NCI-H1092 treated with DMSO at 0.1 percent for 48 hours (cell line): ENCODE results near the gene ITGA3.

Source experiments
- DNase-seq: peaks from one replicate; lab custom pipeline; 2025; lab: John Stamatoyannopoulos, UW

Gene ITGA3

DNA sequence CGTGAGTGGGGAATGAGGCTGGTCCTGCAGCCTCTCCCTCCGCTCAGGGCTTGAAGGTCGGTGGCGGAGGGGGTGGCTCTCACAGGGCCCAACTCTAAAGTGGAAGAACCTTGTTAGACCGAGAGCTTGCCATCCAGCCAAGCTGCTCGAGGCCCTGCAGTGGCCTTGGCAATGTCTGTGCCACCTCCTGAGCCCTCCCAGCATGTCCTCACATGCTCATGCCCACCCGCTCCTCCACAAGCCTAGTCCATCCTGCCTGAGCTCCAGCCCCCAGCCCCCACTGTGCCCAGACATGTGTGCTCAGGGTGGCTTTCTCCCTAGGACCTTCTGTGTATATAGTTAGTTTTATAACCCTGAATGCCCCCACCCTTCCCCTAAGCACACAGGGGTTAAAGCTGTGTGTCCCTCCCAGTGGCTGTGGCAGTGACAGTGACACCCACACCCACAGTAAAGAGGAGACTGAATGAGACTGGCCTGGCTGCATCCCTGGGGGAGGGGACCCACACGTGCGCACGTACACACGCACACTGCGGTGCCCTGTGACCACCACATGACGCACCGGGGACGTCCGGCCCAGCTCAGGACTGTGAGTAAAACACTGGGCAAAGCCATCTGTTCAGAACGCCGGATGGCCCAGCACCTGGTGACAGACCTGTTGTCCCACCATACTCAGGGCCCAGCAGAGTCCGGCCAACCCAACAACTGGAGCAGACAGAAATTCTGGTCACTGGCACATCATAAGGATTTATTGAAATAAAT is 54.9 kb downstream of the ITGA3 start:
- DNase-seq: no peak

DNA sequence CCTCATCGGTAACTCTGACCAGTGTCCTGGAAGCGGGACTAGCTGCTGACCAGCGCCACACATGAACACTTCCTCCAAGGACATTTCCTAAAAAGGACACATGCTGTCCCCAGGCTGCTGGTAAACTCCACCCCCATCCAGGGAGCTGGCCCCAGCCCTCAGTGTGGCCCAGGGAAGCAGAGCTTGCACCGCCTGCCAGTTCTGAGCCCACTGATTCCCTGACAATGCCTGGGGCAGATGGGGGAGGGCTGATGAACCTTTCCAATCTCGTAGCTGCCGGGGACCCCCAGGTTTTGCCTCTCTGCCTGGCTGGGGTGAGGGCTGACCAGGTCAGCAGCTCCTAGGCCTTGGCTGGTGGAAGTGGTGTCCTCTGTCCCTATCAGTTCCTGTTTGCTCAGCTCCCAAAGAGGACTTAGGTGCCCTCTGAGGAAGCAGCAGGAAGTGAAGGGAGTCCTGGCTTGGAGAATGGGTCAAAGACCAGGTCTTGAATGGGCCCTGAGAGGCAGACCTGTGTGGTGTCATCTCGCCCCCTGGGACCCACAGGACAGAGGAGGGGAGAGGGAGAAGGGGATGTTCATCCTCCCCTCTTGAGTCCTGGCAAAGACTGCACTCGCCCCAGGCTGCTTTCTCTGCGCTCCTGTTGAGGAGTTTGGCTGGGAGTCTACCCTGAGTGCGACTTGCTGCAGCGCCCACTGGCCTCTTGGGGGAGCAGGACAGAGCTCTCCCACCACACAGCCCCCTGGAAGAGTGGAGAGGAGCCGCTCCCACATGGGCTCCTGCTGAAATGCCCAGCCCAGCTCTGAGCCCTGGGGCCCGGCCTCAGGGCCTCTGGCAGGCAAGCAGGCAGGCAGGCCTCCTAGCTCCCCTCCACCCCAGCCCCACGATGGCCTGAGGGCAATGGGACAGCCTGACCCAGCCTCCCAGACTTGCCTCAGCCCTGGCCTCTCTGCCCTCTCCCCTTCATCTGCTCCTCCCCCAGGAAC is 56.1 kb downstream of the ITGA3 start:
- no peak for DNase-seq

DNA sequence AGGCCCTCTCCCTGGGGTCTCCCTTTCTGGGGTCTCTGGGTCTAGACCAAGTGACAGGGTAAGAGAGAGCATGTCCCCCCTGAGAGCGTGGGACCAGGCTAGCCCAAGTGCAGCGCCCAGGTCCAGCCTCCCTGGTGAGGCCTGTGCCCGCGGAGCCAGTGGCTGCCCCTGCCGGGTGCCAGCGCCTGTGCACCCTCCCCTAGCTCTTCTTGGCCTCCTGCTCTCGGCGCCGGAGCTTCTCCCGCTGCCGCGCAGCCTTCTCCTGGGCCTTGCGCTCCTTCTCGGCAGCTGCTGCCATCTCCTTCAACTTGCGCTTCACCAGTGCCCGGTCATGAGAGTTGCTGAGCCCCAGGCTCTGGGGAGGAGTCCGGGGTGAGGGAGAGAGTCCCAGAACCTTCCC is 56.8 kb downstream of the ITGA3 start:
- DNase-seq: no peak

DNA sequence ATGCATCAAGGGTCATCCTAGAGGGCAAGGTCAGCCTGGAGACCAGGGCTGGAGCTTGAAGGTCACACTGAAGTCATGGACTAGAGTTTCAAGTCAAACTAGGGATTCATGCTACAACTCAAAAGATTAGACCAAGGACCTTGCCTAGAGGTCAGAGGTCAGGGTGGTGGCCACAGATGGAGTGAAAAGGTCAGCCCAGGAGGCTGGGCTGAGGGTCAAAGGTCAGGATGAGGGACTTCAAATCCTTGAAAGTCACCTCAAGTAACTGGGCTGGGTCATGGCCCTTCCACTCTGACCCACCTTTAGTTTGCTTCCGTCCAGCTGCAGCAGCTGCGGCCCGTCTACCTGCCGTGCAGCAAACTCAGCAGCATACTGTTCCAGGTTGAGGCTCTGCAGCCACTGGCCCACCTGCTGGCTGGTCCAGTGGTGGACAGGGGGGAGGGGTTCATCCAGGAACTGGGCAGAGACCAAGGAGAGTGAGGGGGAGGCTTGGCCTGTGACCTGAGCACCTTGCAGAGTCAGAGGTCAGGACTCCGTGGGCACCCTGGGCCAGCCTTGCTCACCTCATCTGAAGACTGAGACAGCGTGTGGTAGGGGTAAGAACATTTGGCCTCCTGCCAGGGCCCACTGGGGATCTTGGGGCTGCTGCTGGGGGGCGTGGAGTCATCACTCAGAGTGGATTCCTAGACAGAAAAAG is 57.9 kb downstream of the ITGA3 start:
- no peak for DNase-seq

DNA sequence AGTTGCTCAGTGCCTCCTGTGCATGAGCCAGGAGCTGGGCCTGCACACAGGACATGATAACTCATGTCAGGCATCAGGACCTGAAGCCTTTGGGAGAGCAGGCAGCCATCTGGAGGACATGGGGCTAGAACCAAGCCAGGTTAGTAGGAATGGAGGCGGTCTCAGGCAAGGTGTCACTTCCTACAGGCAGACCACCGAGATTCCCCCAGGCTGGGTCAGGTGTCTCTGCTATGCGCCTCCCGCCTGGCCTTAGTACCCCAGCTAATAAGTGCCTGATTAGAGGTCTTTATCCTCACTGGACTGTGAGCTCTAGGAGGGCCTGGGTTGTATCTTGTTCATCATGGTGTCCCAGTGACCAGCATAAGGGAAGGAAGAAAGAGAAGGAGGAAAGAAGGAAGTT is 58.5 kb downstream of the ITGA3 start:
- no peak for DNase-seq

DNA sequence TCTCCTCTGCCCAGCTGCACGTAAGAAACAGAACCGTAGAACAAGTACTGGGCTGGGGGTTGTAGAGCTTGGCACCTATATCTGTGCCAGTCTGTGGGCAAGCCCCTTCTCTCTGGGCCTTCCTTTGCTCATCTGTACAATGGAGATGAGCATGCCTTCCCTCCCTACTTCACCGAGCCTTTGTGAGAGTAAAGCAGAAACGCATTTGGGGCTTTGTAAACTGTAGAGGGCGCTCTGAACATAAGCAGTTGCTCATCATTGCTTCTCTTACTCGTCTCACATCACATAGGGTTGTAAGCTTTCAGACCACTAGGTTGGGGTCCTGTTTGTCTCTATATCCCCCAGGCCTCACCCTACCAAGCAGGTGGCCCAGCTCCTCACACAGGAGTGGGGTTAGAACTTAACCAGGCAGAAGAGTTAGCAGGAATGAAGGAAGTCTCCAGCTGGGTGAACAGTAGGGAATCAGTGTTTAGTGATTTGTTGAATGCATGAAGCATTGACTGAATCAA is 59.0 kb downstream of the ITGA3 start:
- peak; percentile 47 for DNase-seq

DNA sequence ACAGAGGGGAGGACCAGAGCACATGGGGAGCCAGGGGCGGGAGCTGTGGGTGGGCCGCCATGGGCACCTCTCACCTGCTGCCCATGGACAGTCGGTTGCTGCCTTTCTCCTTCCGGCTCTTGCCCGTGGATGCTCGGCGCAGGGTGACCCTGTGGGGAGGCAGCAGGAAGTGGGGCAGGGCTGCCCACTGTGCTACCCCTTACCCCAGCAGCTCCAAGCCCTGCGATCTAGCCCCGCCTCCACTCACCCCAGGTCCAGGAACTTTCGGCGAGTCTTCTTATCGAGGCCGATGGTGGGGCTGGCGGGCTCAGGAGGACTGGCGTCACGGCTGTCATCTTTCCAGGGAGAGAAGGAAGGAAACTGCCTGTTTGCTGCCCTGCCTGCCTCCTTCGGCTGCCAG is 59.8 kb downstream of the ITGA3 start:
- no peak for DNase-seq

DNA sequence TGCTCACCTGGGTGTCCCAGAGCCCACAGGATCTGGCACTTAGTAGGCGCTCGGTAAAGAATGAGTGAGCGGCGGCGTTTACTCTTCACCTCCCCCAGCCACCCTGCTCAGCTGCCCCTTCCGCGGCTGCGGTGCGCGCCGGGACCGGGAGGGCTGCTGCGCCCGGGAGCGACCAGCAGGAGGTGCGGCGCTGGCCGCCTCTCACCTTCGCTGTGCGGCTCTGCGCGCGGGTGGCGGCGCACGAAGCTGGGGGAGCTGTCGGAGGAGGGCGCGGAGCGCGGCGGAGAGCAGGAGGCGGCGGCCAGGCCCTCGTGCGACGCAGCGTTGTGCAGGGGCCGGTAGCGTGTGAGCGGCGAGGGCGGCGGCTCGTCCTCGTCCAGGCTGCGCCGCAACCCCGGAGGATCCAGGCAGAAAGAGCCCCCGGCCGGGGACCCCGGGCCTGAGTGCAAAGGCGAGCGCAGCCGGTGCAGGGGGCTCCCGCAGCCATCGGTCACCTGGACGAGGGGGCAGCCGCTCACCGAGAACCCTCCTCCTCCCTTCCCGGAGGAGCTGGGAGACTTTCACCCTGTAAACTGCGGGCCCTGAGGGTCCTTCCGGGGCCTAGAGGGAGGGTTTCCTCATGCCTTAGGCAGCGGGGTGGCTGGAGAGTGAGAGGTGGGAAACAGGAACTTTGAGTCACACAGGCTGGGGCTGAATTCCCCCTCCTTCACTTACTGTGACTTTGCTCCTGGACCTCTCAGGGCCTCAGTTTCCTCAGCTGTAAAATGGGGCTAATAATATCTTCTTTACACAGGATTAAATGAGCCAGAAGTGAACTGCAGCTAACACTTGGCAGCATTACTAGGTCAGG is 61.5 kb downstream of the ITGA3 start:
- DNase-seq: peak; percentile 50

GRCh38 chr17:50118076-50118827 is 62.3 kb downstream of the ITGA3 start:
- DNase-seq: no peak

DNA sequence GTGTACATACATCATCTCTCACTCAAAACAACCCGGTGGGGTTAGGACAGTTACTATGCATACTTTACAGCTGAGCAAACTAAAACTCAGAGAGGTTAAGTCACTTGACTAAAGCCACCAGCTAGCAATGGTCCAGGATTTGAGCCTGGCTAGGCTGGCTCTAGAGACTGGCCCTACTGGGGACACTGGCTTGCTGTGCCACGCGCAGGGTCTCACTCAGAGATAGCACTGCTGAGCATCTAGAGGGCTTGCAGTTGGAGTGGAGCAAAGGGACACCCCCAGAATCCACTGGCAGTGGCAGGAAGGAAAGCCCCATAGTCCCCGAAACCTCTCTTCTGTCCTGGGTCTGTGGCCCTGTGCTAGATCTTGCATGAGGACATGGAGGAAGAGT is 62.9 kb downstream of the ITGA3 start:
- no peak for DNase-seq

- no peak for DNase-seq
Measured at GRCh38 chr17:50120475-50121253, 64.8 kb downstream of the ITGA3 start.

- DNase-seq: no peak
Measured at GRCh38 chr17:50122945-50123344, 67.0 kb downstream of the ITGA3 start.

DNA sequence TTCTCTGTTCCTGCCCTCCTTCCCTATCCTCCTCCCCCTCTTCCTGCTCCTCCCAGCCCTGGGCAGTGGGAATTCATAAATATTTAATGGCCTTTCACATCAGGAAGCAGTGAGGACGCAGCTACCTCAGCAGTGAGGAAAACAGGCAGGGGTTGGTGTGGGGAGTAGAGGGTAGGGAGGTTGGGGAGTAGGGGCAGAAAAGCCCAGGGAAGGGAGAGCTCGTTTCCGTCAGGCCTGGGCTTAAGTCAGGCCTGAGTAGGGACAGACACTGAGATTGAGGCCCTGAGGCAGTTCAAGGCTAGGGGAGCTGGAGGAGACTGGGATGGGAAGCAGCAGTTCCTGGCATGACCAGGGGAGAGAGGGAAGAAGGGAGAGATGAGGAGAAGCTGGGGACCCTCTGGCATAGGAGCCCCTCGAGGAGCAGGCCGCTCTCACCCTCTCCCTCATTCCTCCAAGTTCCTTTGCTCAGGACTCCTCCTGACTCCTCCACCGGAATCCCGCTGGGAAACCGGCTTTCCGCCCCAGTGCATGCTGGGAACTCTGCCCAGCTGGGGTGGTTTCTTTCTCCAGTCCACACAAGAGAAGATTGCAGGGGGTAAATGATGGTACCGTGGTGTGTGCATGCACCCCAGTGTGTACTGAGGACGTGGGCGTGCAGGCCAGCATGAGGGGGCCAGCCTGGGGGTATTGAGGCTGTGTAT is 67.9 kb downstream of the ITGA3 start:
- peak; percentile 8 for DNase-seq

GRCh38 chr17:50125420-50125997 is 69.6 kb downstream of the ITGA3 start:
- DNase-seq: no peak

GRCh38 chr17:50127697-50128361 is 71.9 kb downstream of the ITGA3 start:
- DNase-seq: no peak

GRCh38 chr17:50128441-50129352 is 72.8 kb downstream of the ITGA3 start:
- no peak for DNase-seq

DNA sequence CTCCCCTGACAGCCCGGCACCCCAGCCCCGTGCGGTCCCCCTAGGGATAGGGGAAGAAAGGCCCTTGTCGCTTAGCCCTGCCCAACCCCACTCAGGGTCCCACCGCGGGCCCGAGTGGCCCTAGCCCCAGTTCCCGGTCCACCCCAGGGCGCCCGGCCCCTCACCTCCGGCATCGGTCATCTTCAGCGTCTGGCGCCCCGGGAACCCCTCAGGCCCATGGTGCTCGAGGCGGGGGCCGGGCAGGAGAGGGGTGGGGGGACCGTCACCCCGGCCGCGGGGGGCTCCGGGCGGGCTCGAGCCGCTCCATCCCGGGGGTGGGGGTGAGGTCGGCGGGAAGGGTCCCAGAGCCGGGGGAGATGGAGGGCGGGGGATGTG is 73.4 kb downstream of the ITGA3 start:
- no peak for DNase-seq
